Right lobe of liver (tissue), 4 donors: Measurements from ENCODE around the gene PRG2.

ENCODE experiments used
- CTCF ChIP-seq, 4 donors: fragments of 200-600 bp in 3 of 4; fragments of 450-650 bp in 1 of 4; IDR thresholded peaks; one replicate each; pipeline versions ENCODE4 v1.5.1 to v1.8.0; 2016 to 2022; ENCODE audit warnings: antibody characterized with exemption in 4 of 4, mild to moderate bottlenecking in 2 of 4
- POLR2A ChIP-seq: fragments of 450-650 bp; IDR thresholded peaks from one replicate; pipeline ENCODE4 v1.6.1; 2017; ENCODE audit warnings: antibody characterized with exemption, mild to moderate bottlenecking
- donor health status: DM: no; HTN: no; CAD: no.
- donor health status: DM: no; HTN: no; CAD: no.
- donor health status: DM: no; HTN: yes; CAD: no.

- TF ChIP-seq CTCF (IDR thresholded peaks at IDR 0.05): no peak
- no peak for TF ChIP-seq POLR2A
Observed at GRCh38 chr11:57419146-57419545, 28.7 kb upstream of the PRG2 start.
